Measurements from ENCODE around the gene LIN7A.
"Not testable (repeated sequence)": the region's sequence is repeated elsewhere in the genome, so short reads cannot be mapped to it uniquely, and the experiment has no call there.

The LIN7A gene

DNA sequence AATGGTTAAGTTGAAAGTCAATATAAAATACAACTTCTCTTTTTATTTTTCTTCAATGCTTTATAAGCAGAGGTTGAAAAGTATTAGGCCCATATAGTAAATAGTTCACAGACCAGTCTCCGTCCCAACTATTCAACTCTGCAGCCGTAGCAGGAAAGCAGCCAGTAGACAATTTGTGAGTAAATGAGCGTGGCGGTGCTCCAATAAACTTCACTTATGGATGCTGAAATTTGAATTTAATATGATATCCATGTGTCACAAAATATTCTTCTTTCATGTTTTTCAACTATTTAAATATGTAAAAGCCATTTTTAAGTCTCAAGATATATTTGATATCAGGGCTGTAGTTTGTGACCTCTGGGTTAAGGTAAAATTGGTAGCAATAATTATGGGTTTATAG, 17.7 kb downstream of the LIN7A start:
- no peak for DNase-seq (ENCODE audit: low spot score)

DNA sequence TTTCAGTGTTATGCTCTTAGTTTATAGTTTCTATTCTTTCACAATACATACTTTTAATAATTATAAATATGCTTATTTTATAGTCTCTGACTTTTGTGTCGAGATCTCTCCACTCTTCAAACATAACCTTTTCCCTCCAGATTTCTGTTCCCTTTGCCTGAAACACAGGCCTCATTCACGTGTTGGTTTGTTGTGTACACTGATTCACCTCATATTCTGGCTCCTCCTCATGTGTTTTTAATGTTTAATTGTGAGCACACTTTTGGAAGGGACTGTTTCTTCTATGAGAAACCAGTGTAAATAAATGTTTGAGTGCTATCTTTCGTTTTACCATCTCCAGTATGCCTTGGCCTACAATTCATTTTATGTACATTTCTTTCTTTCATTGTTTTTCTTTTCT, 20.1 kb downstream of the LIN7A start:
- no peak for DNase-seq (ENCODE audit: low spot score)

DNA sequence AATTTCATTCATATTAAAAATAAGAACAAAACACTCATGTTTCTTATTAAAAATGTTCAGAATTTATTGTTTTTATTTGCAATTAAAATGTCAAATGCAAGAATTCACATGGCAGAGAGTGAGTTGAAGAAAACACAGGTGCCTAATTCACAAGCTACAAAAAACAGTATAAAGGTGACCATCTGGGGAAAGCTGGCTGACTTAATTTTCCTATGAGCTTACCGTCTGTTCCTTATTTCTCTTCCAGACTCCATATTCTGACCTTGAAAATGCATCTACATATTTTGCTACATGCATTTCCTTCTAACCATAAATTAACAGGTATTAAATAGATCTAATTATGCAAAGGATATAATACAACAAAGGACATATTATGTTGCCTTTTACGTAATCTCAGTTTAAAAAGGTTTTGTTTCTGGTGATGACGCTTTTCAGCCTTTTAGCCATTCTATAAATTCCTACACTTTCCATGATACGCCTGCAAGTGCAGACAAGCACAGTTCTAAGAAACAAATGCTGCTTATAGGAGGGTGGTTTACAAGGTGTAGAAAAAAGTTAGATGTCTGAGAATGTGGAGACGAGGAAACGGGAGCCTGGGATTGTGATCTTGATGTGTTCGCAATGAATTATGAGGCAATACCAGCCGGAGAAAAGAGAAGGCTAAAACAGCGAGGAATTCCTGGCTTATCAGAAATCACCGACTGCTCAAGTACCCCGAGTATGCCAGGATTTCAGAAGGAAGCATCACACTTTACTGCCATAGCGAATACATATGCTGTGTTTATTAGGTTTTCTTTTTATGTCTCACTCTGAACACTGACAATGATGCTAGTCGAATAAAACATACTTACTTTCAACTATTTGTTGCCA, 24.6 kb downstream of the LIN7A start:
- no peak for DNase-seq (ENCODE audit: low spot score)

DNA sequence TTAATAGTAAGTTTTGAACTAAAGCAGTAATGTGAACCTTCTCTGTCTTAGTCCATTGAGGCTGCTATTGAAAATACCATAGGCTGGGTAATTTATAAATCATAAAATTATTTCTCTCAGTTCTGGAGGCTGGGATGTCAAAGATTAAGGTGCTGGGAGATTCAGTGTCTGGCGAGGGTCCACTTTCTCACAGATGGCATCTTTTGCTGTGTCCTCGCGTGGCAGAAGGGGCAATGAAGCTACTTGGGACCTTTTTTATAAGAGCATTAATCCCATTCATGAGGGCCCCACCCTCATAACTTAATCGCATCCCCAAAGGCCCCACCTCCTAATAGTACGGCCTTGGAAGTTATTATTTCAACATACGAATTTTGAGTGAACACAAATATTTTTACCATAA, 28.4 kb downstream of the LIN7A start:
- no peak for DNase-seq (ENCODE audit: low spot score)

DNA sequence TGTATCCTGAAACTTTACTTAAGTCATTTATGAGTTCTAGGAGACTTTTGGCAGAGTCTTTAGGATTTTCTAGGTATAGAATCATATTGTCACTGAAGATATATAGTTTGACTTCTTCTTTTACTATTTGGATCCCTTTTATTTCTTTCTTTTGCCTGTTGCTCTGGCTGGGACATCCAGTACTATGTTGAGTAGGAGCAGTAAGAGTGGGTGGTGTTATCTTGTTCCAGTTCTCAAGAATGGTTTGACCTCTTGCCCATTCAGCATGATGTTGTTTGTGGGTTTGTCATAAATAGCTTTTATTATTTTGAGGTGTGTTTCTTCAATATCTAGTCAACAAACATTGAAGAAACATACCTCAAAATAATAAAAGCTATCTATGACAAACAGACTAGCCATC, 35.0 kb downstream of the LIN7A start:
- DNase-seq (ENCODE audit: low spot score) = no peak

DNA sequence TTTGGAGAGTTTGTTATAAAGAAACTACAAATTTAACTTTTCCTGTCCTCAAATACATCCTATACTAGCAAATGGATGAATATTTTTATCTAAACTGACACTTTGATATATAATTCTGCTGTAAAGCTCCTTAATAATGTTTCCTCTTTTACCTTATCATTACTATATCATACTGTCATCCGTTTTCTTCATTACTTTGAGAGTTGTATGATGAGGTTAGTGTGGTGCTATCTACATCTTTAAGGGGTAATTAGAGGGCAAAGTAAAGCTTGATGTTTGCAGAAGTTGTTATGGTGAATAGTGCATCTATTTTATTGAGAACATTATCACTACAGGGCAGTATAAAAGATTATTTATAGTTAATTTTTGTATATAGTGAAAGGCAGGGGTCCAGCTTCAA, 36.1 kb downstream of the LIN7A start:
- no peak for DNase-seq (ENCODE audit: low spot score)

DNA sequence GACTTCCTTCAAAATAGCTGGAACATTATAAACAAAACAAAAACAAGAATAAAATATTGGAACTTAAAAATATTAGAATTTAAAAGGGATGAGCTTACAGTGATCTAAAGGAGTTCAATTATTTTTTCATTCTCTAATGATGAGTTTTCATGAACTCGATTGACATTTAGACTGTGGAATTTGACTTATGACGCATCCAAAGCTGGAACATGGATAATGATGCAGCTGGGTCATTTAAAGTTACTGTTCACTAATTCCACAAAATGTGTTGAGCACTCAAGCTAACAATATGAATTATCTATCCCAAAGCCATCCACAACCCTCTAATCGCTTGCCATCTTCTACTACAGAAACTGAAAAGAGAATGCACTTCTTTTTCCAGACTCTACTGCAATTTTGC, 42.5 kb downstream of the LIN7A start:
- no peak for DNase-seq (ENCODE audit: low spot score)

DNA sequence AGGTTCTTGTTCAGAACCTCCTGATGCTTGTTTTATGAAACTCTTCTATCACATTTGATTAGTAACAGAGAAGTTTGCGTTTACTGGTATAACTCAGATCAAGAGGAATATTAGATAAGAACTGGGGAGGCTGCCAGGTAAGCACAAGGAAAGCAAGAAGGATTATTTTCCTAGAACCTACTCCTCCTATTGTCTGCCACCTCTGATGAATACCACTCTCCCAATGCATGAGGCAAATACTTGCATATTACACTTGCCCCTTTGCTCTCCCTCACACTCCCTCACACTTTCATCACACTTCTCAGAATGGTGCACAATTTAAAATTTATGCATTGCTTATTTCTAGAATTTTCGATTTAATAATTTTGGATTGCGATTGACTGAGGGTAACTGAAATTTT, 43.6 kb downstream of the LIN7A start:
- no peak for DNase-seq (ENCODE audit: low spot score)

DNA sequence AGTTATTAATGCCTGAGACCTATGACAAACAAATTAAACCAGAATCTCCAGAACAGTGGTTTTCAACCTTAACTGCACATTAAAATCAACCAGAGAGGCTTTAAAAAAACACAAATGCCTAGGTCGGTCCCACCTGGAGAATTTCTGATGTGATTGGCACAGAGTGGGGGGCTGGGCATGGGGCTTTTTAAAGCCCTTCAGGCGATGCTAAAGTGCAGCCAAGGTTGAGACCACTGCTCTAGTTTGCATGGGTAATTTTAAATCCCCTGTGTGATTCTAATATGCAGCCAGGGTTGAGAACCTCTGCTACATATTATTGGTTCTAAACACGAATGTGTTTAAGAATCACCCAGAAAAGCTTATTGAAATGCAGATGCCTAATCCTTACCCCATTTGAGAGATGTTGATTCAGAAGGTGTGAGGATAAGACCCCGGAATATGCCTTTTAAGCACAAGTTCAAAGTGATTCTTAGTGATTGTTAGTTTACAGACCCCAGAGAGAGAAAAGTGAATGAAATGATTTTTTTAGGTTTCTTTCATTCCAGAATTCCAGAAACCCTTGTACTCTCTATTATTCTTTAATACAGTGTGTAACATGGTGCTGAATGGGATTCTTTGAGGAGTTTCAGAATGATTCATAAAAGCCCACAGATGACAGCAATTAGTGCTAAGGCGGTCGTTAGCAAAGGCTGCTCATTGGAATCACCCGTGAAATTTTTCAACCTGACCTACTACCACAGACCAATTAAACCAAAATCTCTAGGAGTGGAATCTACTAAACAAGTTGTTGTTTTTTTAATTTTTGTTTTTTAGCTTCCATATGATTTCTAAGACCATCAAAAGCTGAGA, 44.9 kb downstream of the LIN7A start:
- no peak for DNase-seq (ENCODE audit: low spot score)

DNA sequence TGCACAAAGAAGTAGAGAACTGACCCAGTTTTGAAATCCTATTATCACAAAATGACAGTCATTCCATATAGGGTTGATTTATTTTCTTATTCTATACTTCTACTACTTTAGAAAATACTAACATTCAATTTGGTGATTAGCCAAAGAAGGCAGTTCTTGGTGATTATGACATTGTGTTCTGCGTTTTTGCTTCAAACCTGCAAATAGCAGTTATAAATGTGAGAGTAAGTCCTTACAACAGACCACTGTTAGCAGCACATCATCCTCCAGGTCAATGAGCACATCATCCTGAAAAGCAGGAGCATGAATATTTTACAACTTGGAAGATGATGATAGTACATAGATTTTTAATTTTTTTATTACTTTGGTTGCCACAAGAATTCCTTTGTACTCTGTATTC, 53.1 kb downstream of the LIN7A start:
- no peak for DNase-seq (ENCODE audit: low spot score)

DNA sequence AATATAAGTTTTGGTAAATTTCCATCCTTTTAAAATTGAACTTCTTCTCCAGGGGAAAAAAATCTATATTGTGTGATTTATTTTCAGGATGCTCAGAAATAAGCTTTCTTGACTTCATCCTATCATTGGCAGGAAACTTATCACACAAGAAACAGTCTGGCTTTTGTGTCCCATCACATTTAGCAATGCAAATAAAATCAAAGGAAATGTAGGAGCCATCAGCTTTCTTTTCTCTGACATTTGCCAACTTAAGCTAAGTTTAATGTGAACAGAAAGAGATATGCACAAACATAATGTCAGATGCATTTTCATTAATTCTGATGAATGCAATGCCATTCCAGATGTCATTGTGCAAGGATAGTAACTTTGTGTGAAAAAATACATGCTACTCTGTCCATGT, 56.6 kb downstream of the LIN7A start:
- no peak for DNase-seq (ENCODE audit: low spot score)

DNA sequence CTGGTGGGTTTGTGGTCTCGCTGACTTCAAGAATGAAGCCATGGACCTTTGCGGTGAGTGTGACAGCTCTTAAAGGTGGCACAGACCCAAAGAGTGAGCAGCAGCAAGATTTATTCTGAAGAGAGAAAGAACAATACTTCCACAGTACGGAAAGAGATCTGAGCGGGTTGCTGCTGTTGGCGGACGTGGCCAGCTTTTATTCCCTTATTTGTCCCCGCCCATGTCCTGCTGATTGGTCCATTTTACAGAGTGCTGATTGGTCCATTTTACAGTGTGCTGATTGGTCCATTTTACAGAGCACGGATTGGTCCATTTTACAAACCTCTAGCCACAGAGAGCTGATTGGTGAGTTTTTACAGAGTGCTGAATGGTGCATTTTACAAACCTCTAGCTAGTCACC, 59.3 kb downstream of the LIN7A start:
- not testable (repeated sequence) for DNase-seq (ENCODE audit: low spot score)

DNA sequence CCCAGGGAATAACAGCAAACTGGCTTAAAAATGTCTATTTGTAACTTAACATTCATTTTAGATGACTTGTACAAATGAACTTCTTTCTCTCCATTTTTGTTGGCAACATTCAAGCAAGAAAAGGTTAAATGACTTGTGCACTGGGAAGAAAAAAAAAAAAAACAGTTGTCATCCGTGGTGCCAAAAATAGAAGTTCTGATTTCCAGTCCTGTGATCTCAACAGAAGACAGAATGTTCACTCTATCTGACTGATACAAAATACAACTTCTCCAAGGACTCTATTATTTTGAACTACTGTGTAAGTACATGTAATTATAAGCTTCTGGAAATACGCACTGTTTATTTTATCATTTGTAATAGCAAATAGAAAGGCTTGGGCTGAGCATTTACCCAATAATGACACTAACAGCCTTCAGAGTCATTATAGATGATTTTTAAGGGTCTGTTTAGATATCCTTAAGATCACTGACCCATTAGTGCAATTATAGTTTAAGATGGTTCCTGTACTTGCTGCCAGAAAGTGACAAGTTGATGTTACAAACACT, 59.9 kb downstream of the LIN7A start:
- no peak for DNase-seq (ENCODE audit: low spot score)

DNA sequence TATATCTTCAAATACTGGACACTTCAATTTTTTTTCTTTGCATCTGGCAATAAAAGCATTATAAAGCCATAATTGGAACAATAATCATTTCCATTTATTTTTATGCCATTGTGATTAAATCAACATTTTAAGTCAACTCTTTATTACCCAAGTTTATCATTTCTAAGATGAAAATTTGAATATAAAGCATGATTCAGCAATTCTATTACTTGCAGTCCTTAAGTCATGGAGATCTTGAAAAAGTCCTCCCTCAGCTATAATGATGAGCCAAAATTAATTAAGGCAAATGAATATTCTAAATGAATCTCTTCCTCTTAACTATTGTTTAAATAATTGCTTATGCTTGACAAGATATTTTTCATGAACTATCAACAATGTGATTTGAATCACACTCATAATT, 65.7 kb downstream of the LIN7A start:
- no peak for DNase-seq (ENCODE audit: low spot score)

DNA sequence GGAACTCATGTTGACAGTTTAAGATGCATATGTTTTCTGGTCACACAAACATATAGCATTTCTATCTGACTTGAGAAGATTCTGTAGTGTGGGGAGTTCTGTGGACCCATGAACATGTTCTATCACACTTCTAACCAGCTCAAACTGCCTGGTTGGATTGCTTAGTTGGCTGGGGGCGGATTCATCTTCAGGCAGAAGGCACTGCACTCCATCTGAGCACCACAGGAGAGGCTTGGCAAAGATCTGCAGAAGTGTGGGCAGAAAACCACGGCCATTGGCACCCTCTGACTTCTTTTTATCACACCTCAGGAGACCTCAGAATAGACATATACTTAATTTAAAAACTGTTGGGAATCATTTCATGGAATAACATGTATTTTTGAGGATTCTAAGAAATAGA, 68.5 kb downstream of the LIN7A start:
- DNase-seq (ENCODE audit: low spot score) = no peak

DNA sequence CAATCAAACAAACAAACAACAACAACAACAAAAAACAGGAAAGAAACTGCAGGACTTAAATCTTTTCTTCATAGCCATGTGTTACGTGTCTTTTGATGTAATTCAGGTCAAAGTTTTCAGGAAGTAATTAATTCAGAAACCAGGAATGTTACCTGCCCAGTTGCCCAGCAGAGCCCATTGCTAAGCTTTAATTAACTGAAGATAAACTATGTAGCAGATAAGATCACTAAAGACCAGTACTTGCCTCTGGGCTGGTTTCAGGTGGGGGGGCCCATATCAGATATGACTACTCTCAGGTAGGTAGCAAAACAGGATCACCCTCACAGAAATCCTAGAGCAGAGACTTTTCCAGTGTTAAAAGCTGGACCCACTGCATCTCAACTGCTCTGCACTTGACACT, 69.2 kb downstream of the LIN7A start:
- no peak for DNase-seq (ENCODE audit: low spot score)

DNA sequence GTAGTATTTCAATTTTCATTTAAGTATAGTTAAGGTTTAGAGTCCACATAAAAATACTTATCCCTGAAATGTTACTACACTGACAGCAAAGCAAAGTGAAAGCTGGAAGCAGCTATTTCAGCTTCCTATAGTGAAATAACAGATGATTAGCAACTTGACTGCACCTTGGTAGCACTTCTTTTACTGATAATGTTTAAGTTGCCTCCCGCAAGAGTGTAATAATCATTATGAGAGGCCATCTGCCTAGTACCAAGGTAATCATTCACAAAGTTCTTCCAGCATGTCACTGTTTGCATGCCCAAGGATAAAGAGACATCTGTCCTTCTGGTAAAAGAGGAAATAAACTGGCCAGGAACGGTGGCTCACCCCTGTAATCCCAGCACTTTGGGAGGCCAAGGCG, 69.8 kb downstream of the LIN7A start:
- no peak for DNase-seq (ENCODE audit: low spot score)

DNA sequence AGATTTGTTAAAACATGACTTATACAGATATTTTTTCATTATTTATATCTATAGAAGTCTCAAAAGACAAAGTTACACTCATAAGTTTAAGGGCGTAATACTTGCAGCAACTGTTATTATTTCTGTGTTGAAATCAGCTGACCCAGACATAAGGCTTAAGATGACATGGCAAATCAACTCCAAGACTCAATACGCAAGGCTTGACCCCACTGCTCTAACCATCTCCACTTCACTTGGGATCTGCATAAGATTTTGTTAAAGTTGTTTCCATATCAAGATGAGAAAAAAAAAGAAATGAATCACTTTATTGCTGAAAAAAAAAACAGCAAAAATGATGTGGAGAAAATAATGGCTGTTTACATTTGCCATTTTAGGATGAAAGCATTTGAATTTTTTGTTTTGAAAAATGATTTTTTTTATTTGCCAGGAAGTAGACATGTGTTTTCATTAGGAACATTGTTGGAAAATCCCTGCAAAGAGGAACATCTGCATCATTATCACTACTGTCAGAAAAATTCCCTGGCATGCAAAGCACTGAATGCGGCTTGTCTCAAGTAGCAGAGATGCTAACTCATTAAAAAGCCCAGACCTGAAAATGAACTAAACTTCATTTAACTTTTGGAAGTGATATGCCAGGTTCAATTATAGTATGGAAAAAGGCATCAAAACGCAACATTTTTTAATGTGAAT, 73.5 kb downstream of the LIN7A start:
- no peak for DNase-seq (ENCODE audit: low spot score)

DNA sequence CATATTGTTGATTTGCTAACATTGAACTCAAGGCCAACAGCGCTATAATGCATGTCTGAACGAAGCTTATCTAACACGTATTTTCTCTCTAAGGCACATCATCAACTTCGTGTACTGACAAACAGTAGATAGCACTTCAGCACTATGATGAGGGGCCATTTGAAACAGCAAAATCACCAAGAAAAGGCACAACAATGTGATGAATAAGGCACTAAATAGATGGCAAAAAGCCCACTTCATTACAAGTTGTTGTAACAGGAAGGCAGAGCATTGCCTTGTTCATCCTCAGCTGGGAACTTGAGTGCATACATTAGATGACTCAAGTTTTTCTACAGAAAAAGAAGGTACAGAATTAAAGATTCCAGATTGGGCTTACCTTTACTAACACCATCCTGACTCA, 75.2 kb downstream of the LIN7A start:
- no peak for DNase-seq (ENCODE audit: low spot score)

DNA sequence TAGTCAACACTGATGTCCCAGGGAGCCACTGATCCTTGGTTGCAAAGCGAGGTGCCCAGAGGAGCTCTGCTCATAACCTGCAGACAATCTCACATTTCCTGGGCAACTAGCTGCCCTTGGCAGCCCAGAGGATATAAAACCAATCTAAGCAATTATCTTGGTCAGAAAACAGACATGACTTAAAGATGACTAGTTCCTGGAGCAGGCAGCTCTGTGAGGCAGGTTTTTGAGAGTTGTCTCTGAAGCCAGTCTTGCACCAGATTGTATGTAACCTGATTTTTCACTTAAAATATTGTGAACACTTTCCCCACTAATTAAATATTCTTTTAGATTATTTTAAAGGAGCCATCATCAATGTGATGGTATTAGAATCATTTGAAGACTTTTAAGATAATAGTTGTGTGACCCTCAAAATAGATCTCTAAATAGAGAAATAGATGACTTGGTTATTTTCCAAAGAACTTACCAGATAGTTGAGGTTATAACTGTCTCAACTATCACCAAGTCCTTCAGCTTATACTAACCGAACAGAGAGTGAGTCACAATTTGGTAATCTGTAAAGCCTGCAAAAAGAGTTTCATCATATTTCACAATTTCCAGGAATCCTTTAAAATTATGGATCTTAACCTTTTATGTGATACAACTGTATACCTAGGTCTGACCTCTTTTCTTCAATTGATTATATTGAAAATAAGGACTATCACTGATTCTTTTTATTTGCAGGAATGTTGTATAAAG, 75.9 kb downstream of the LIN7A start:
- DNase-seq (ENCODE audit: low spot score) = no peak

DNA sequence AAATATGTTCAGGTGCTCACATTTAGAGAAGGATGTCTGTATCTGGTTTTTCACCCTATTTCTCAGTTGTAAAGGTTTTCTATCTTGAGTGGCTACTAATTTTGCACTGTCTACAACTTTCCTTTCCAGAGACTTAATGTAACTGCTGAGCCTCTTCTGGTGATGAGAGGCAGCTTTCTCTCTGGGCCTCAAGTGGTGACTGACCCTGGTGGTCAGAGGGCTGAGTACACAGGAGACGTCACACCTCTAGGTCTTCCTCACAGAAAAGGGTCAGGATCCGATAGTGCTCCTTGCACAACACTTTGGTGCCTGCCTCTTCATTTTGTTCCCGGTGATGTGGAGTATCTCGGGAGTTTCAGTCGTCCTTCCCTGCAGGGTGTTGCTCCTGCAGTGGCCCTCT, 76.8 kb downstream of the LIN7A start:
- DNase-seq (ENCODE audit: low spot score) = no peak

DNA sequence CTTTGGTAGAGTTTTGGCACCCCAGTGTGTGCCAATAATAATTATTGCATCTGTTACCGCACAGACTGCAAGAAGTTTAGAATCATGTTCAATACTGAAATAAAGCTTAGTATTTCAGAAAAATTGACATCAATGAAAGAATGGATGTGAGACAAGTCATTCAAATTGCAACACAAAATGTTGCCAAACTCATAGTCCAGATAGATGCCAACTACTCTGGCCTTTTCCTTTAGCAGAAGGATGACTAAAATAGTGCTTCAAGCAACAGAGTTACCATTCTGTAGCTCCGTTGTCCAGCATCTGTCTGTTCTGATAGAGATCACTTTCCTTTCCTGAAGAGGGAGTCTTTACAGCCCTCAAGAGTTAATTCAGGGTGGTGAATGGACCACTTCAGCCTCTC, 77.5 kb downstream of the LIN7A start:
- DNase-seq (ENCODE audit: low spot score) = no peak
